H1 (cell line): ENCODE results near the gene CTTNBP2. TPM values are rescaled to one million over a fixed set of nuclear protein-coding genes. Genes with fewer than 3 reads are reported as not detected.

Experiments
- RAD21 ChIP-seq, 2 experiments: IDR thresholded peaks in 1 of 2; conservative IDR thresholded peaks in 1 of 2; 2 replicates each; pipeline ENCODE4 v1.6.1; 2011; ENCODE audit warnings: low read depth in 2 of 2, low read length in 2 of 2, improper control_type of control experiment in 1 of 2, inconsistent platforms in 1 of 2, mild to moderate bottlenecking in 1 of 2, moderate library complexity in 1 of 2
- polyA plus RNA-seq, 7 experiments: library from polyadenylated mRNA; depleted of rRNA in 3 of 7; stranded (reverse) in 5 of 7; unstranded in 2 of 7; fragments of >200 nt in 5 of 7; fragments of 200-250 nt in 2 of 7; gene quantifications; 1 replicate in 5 of 7; 2 replicates in 1 of 7; 4 replicates in 1 of 7; pipeline versions ENCODE4 v1.2.1 to v1.2.3, GENCODE V29; 2011 to 2013; ENCODE audit warnings: missing spikeins in 2 of 7, mixed read lengths in 2 of 7
- total RNA-seq: library from RNA; stranded (reverse); fragmentation: NEBNext Ultra II Directional; extraction: Animal tissue kit (Norgen Biotek cat#: 25700); gene quantifications from 2 replicates; pipeline ENCODE4 v1.2.1, GENCODE V29; 2021

CTTNBP2 gene
- total and polyA plus RNA-seq, 2 of the 8 experiments (the other 6 are each of a cell fraction or from before 2014, with no cell fraction given): 15.3 to 35.1 TPM

GRCh38 chr7:117806011-117806410 is 67.2 kb downstream of the CTTNBP2 start (continued):
- TF ChIP-seq RAD21 (IDR thresholded peaks at IDR 0.05 in 1 of 2, conservative IDR thresholded peaks at IDR 0.05 in 1 of 2; ENCODE audit: low read depth in 2 of 2, low read length in 2 of 2): no peak
